Stimulated activated effector memory CD8-positive, alpha-beta T cell treated with anti-CD3 and anti-CD28 coated beads, Interleukin-12 subunit alpha, Interleukin-12 subunit beta, amount 100 ng/mL, for 72 hours (primary cell): ENCODE data around the gene TMEM132D.

Experiments
- ATAC-seq: fragments of 150-1000 bp; cut with Tn5 transposase; 2 replicates; pipeline ENCODE4 v1.10.0; 2021
- DNase-seq, 2 donors: peaks; one replicate each; pipeline ENCODE4 v3.0.0; 2021 to 2022; ENCODE audit warnings: low spot score in 2 of 2
- H3K27ac Mint-ChIP-seq: one replicate; pipeline ENCODE4 v1.8.0; 2022; ENCODE audit warnings: mild to moderate bottlenecking, mixed read lengths
- H3K36me3 Mint-ChIP-seq: one replicate; pipeline ENCODE4 v1.8.0; 2022; ENCODE audit warnings: mild to moderate bottlenecking, mixed read lengths
- H3K4me1 Mint-ChIP-seq: one replicate; pipeline ENCODE4 v1.8.0; 2022; ENCODE audit warnings: mixed read lengths
- H3K4me3 Mint-ChIP-seq: one replicate; pipeline ENCODE4 v1.8.0; 2022; ENCODE audit warnings: mild to moderate bottlenecking, mixed read lengths
- H3K9me3 Mint-ChIP-seq: one replicate; pipeline ENCODE4 v1.8.0; 2022; ENCODE audit warnings: mixed read lengths

The TMEM132D gene

DNA sequence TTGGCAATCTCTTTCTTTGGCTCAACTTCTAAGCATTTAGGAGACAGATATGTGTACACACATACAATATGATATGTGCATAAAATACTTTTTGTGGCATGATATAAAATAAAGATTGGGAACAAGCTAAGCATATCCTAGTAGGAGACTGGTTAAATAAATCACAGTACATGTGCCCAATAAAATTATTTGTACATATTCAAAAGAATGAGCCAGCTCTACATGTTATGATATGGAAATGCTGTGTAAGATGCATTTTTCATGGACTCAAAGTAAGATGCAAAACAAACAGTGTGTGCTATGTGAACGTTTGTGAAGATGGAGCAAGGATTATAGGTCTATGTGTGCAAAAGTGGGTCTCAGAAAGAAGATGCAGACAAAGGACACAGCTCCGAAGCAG lies 311.4 kb downstream of the TMEM132D start:
- Mint-ChIP-seq H3K36me3 (no peaks in the 10 kb centered on the region), H3K27ac (no peak overlapping the region)
- no peak for DNase-seq

DNA sequence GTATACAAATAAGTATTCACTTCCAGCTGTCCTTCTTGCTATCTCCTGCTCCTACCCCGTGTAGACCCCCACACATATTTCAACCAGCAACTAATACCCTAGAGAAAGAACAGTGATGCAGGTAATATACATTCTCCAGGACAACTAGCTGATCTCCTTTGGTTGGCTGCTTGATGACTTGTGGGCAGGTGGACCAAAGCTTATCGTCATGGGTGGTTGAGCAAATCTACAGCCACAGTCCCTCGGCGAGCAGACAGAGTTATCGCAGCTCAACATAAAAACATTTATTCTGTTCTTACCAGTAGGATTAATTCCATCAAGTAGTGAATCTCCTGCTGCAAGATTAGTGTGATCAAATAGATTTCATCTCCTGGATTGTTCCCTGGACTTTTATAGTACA lies 314.3 kb downstream of the TMEM132D start:
- H3K4me1 Mint-ChIP-seq: no peaks in the 10 kb centered on the region
- no peak overlapping the region for H3K27ac Mint-ChIP-seq
- H3K9me3 Mint-ChIP-seq: peaks cover 13% of the 10 kb centered on the region
- DNase-seq (no peak), ATAC-seq (no peak)
- H3K4me3 Mint-ChIP-seq: no peak overlapping the region
- no peaks in the 10 kb centered on the region for H3K36me3 Mint-ChIP-seq

More for the DNA sequence above, 311.4 kb downstream of the TMEM132D start:
- no peak for ATAC-seq
- peaks cover 10% of the 10 kb centered on the region for H3K9me3 Mint-ChIP-seq
- no peak overlapping the region for H3K4me3 Mint-ChIP-seq
- H3K4me1 Mint-ChIP-seq: no peaks in the 10 kb centered on the region

DNA sequence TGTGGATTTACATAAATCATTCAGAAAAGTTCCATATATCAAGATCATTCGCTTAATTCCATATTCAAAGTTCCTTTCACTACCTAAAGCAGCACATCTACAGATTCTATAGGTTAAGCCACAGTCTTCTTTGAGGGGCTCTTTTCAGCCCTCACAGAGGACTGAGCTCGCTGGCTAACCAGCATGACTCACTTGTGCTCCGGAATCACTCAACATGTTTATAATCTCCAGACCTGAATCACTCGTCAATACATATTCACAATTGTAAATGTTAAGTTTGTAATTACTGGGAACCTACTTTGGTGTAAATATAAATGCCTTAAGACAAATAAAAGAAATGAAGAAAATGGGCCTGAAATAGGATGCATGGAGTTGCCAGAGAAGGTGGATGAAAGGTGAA lies 315.7 kb downstream of the TMEM132D start:
- H3K27ac Mint-ChIP-seq: no peak overlapping the region

DNA sequence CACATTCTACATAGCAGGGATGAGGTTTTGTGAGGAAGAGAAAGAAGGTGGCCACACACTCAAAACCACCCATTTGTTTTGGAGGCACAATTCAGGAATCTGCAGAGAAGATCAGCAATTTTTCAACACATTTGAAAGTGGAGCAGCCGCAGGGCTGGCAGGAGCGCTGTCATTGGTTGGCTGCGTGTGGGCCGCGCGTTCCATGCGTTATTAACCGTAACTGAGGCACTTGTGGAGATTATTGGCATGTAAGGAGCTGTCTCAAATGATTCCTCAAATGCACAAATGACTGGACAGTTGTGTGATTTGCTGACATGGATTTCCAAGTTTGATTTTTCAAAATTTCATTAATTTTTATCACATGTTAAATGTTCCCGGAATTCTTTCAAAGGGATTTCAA lies 318.5 kb downstream of the TMEM132D start:
- Mint-ChIP-seq H3K4me1 (no peaks in the 10 kb centered on the region), H3K9me3 (peaks cover 12% of the 10 kb centered on the region), H3K27ac (no peak overlapping the region), H3K36me3 (no peaks in the 10 kb centered on the region), H3K4me3 (no peak overlapping the region)
- no peak for DNase-seq
- no peak for ATAC-seq

More for the DNA sequence above, 315.7 kb downstream of the TMEM132D start:
- ATAC-seq (no peak), DNase-seq (no peak)
- Mint-ChIP-seq H3K36me3 (no peaks in the 10 kb centered on the region), H3K4me3 (no peak overlapping the region), H3K4me1 (no peaks in the 10 kb centered on the region), H3K9me3 (peaks cover 13% of the 10 kb centered on the region)

DNA sequence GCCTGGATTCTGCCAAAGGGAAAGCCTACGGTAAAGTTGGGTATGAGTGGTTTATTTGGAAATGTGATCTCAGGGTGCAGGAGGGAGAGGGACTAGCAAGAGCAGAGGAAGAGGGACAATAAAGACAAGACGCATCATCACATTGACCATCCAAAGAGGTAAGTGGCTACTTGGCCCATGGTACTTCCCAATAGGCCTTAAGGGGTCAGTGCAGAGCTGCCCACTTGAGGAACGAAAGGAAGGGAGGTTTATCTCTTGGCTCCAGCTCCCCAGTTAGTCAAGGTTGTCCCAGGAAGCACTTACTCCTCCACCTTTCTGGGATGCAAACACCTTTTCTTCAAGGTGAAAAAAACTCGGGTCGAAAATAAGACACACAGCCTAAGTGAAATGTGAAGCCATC lies 323.9 kb downstream of the TMEM132D start:
- no peak for ATAC-seq
- Mint-ChIP-seq H3K9me3 (no peaks in the 10 kb centered on the region), H3K4me3 (no peak overlapping the region), H3K36me3 (no peaks in the 10 kb centered on the region), H3K4me1 (no peaks in the 10 kb centered on the region), H3K27ac (no peak overlapping the region)
- no peak for DNase-seq

DNA sequence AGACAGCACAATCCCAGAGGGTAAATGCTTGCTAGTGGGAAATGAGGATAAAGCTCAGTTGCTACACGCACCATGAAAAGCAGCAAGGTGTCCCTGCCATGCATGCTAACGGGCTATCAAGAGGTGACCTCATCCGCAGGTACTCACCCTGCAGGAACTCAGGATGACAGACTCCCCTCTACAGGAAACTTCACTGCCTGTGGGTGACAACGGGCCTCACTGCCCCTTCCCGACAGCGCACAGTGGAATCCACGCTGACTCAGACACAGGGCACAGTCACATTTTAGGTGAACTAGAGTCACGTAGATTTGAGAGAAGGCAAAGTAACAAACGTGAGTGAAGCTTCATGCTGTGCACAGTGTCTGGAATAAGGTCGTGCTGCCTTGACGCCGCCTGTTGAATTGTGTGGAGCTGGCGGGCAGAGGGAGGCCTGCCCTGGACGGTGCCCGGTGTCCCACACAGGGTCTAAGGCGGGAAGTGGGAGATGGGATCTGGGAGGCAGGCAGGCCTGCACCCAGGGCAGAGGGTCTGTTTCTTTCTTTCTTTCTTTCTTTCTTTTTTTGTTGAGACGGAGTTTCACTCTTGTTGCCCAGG lies 331.8 kb downstream of the TMEM132D start:
- no peaks in the 10 kb centered on the region for H3K4me1 Mint-ChIP-seq
- no peak overlapping the region for H3K4me3 Mint-ChIP-seq

DNA sequence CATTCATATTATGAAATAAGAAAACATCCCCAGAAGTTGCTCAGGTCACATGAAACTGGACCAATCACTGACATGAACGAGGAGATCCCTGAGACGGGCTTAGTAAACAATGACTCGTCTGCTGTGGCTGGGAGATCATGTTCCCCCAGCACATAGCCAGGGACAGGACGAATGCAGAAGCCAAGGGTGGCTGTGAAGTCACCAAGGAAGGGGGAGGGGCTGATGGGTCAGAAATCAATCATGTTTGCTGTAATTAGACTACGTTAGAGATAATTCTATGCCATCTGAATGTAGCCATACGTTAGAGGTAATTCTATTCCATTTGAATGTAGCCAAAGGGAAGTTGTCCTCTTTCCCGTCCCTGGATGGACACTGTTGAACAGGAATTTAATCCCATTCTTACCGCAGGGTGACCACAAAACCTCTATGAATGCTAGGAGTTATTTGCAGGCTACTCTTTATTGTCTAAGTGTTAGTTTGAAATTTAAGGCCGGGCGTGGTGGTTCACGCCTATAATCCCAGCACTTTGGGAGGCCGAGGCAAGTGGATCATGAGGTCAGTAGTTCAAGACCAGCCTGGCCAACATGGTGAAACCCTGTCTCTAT lies 332.9 kb downstream of the TMEM132D start:
- DNase-seq: no peak
- Mint-ChIP-seq H3K36me3 (no peaks in the 10 kb centered on the region), H3K27ac (no peak overlapping the region), H3K4me1 (no peaks in the 10 kb centered on the region), H3K4me3 (no peak overlapping the region), H3K9me3 (no peaks in the 10 kb centered on the region)
- ATAC-seq: no peak

More for the DNA sequence above, 331.8 kb downstream of the TMEM132D start:
- no peaks in the 10 kb centered on the region for H3K9me3 Mint-ChIP-seq
- no peaks in the 10 kb centered on the region for H3K36me3 Mint-ChIP-seq
- no peak overlapping the region for H3K27ac Mint-ChIP-seq
- ATAC-seq (no peak), DNase-seq (no peak)

DNA sequence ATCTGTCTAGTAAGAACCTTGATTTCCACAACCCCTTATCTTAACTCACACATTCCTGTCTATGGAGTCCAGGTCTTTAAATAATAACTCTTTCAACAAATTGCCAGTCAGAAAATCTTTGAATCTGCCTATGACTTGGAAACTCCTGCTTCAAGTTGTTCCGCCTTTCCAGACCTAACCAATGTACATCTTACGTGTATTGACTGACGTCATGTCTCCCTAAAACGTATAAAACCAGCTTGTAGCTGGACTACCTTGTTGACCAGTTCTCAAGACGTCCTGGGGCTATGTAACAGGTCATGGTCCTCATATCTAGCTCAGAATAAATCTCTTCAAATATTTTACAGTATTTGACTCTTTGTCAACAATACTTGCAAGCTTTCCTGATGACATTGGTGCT lies 337.0 kb downstream of the TMEM132D start:
- H3K4me3 Mint-ChIP-seq: no peak overlapping the region
- no peak for ATAC-seq
- H3K4me1 Mint-ChIP-seq: peaks cover 8% of the 10 kb centered on the region
- DNase-seq: no peak
- no peaks in the 10 kb centered on the region for H3K36me3 Mint-ChIP-seq
- H3K27ac Mint-ChIP-seq: no peak overlapping the region
- H3K9me3 Mint-ChIP-seq: no peaks in the 10 kb centered on the region

DNA sequence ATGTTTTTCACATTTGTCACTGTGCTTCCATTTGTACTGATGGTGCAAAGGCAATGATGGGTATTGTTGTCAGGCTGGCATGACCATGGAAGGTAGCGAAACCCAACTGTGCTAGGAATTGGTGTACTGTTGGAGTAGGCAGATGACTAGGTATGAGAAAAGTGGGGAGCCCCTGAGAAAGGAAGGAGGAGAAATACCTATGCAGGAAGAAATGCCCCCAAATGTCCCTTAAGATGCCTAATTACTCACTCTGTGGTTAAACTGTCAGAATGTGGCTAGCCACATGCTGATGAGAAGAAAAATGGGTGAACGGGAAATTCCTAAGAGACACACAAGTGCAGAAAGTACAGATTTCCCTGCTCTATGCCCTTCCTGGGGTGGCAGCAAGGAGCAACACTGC lies 339.1 kb downstream of the TMEM132D start:
- H3K36me3 Mint-ChIP-seq: no peaks in the 10 kb centered on the region
- no peak overlapping the region for H3K27ac Mint-ChIP-seq
- peak; percentile 24 for ATAC-seq
- no peak overlapping the region for H3K4me3 Mint-ChIP-seq
- no peak for DNase-seq
- H3K4me1 Mint-ChIP-seq: peaks cover 8% of the 10 kb centered on the region
- no peaks in the 10 kb centered on the region for H3K9me3 Mint-ChIP-seq

DNA sequence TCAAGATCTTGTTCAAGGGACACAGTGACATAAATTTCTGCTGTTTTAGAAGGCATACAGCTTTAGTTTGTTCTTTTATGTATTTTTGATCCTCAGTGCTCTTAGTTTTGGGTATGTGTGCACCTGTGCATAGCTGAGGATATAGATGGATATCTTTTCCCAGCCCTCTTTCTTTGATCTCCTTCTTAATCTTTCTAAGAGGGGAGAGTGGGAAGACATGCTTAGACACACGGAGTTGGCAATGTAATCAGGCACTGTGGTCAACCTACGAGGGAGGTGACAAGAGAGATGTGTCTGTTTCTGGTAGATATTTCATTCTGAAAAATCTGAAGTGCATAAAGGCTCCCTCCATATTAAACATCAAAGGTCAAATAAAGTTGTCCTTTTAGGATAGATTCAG lies 340.6 kb downstream of the TMEM132D start:
- no peak overlapping the region for H3K27ac Mint-ChIP-seq
- ATAC-seq: no peak
- H3K9me3 Mint-ChIP-seq: no peaks in the 10 kb centered on the region
- H3K4me3 Mint-ChIP-seq: no peak overlapping the region
- no peaks in the 10 kb centered on the region for H3K36me3 Mint-ChIP-seq
- no peak for DNase-seq
- peaks cover 8% of the 10 kb centered on the region for H3K4me1 Mint-ChIP-seq

DNA sequence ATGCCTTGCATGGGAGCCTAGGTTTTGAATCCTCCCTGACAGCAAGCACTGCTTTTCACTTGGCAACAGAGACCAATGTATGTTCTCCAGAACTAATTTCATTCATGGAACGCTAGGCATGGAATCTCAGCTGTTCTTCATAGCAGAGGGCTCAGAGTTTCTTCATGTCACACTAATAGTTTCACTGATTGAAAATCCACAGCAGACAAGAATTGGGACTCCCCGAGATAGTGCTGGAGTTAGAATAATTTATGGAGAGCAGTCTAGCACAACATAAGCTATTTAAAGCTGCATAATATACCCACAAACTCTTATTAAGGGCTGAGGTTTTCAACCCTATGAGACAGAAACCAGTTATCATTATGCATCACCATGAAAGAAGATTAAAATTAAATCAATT lies 342.5 kb downstream of the TMEM132D start:
- Mint-ChIP-seq H3K27ac (no peak overlapping the region), H3K9me3 (no peaks in the 10 kb centered on the region), H3K4me3 (no peak overlapping the region), H3K4me1 (peaks cover 8% of the 10 kb centered on the region), H3K36me3 (no peaks in the 10 kb centered on the region)
- ATAC-seq: no peak
- no peak for DNase-seq

DNA sequence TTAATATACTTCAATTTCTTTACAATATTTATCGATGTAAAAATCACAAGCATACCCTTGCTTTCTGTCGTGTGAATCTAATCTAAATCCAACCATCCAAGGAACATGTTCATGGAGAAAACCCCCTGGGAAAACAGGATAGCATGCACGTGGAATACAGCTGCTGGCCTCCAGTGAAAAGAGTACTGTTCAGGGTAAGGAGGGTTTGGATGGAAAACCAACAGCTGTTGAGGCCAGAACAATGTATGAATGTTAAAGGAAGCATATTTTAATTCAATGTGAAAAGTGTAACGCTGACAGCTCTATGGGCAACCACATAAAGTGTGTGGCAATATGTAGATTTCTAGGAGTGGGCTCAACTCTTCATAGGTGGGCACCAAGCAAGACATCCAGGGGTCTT lies 344.0 kb downstream of the TMEM132D start:
- Mint-ChIP-seq H3K4me1 (peaks cover 4% of the 10 kb centered on the region), H3K9me3 (no peaks in the 10 kb centered on the region), H3K4me3 (no peak overlapping the region), H3K27ac (no peak overlapping the region), H3K36me3 (no peaks in the 10 kb centered on the region)
- no peak for ATAC-seq
- no peak for DNase-seq

DNA sequence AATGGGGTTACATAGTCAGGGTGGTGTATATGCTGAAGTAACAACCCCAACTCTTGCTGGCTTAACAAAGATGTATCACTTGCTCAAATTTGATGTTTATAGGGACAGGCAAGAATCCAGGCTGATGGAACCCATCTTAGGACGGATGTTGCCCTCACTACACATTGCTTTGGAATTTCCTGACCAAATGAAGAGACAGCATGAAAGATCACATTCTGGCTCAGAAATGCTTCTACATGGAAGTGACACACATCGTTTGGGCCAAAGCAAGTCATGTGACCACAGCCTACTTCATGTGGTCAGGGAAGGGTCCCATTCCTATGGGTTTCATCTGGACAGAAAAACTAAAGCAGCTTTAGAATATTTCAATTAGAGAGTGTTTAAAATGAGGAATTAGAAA lies 345.8 kb downstream of the TMEM132D start:
- Mint-ChIP-seq H3K36me3 (no peaks in the 10 kb centered on the region), H3K9me3 (peaks cover 5% of the 10 kb centered on the region), H3K27ac (no peak overlapping the region), H3K4me1 (no peaks in the 10 kb centered on the region), H3K4me3 (no peak overlapping the region)
- DNase-seq (no peak), ATAC-seq (no peak)

DNA sequence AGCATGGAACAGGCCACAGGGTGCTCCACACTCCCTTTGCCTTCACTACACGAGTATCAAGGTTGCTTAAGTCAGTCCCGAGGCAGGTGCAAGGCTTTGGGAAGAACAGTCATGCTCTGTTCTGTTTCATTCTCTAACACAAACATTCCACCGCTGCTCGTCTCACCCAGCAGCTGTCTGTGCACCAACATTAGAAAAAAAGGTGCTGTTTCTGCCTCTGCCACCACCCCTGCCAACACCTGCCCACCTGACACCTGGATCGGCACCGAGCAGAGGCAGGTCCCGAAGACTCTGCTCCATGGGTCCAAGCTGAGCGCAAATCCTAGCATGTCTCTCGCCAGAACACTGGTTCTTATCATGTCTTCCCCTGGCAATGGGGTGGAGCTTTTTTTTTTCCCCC lies 347.7 kb downstream of the TMEM132D start:
- Mint-ChIP-seq H3K27ac (no peak overlapping the region), H3K36me3 (no peaks in the 10 kb centered on the region), H3K4me3 (no peak overlapping the region), H3K4me1 (no peaks in the 10 kb centered on the region), H3K9me3 (peaks cover 10% of the 10 kb centered on the region)
- DNase-seq: no peak
- no peak for ATAC-seq

DNA sequence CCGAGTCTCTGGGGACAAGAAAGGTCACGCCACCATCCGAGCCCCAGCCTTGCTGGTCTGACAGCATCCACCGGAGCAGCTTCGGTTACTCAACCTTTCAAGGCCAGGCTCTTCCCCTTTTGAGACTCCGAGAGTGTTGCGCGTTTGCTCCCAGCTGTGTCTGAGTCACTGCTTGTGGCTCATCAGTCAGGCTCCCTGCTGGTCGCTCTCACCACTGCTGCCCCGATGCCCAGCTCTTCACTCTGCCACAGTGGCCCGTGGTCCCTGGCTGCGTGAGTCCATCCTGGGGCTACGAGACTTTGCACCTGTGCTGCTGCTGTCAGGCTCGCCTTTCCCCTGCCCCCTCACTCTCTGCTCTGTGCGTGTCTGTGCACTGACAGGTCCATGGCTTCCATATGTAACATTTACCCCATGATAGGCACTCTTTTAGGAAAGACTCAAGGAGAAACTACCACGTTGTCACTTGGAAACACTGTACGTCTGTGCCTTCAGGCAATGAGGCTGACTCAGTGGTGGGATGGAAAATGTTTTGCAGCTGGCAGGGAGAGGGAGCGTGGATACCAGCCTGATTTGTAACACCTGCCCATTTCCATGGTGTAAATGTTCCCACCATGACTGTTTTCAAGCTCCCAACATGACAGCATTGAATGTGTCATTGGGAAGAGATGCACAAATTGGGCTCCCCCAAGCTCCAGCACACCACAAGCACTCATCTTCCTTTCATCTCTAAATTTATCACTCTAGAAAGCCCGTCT lies 350.7 kb downstream of the TMEM132D start:
- peaks cover 18% of the 10 kb centered on the region for H3K9me3 Mint-ChIP-seq
- H3K27ac Mint-ChIP-seq: no peak overlapping the region
- H3K4me3 Mint-ChIP-seq: no peak overlapping the region
- ATAC-seq (no peak), DNase-seq (no peak)
- no peaks in the 10 kb centered on the region for H3K4me1 Mint-ChIP-seq
- no peaks in the 10 kb centered on the region for H3K36me3 Mint-ChIP-seq

DNA sequence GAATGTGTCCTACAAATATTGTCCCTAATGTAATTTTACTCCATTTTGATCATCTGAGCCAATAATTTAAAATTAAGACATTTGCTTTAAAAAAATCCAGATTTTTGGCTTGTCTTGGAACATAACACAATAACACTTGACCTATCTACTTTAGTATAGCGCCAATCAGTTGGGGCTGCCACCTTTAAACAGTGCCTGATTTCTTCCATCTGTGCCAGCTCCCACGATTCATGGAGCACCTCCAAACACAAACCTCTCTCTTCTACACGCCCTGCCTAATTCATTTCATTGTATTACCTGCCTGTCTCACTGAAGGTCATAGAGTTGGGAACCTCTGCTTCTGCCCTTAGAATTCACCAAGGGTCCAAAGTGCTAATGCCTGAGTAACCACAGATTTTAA lies 352.4 kb downstream of the TMEM132D start:
- H3K27ac Mint-ChIP-seq: no peak overlapping the region
- no peaks in the 10 kb centered on the region for H3K4me1 Mint-ChIP-seq
- DNase-seq: no peak
- no peak for ATAC-seq
- peaks cover 19% of the 10 kb centered on the region for H3K9me3 Mint-ChIP-seq
- H3K36me3 Mint-ChIP-seq: no peaks in the 10 kb centered on the region
- H3K4me3 Mint-ChIP-seq: no peak overlapping the region
